ENCODE data around the gene PGM5.

The PGM5 gene

GRCh38 chr9:68472119-68472518 is 115.7 kb downstream of the PGM5 start:
- Histone ChIP-seq H3K4me1 (ENCODE audit: control insufficient read depth, insufficient read depth, low read length) (no peaks in the 10 kb centered on the region), H3K27ac (ENCODE audit: extremely low read depth, low read depth, low read length) (no peak overlapping the region), H3K9me3 (ENCODE audit: control insufficient read depth, insufficient read depth, low read depth, low read length) (no peaks in the 10 kb centered on the region), H3K36me3 (ENCODE audit: control insufficient read depth in 2 of 2, insufficient read depth in 1 of 2, low read length in 2 of 2) (no peaks in the 10 kb centered on the region), H3K4me3 (ENCODE audit: low read depth, low read length) (no peak overlapping the region)
- POLR2A ChIA-PET: no interaction called here
- TF ChIP-seq ZNF140 (tag by site-specific recombination; IDR thresholded peaks at IDR 0.05) (no peak), ZBTB20 (tag by site-specific recombination; IDR thresholded peaks at IDR 0.05) (no peak), PRDM4 (tag by site-specific recombination; IDR thresholded peaks at IDR 0.05) (no peak), SCRT2 (tag by site-specific recombination; IDR thresholded peaks at IDR 0.05) (no peak), ZNF626 (tag by site-specific recombination; IDR thresholded peaks at IDR 0.05) (no peak), KLF17 (tag by site-specific recombination; IDR thresholded peaks at IDR 0.05) (no peak), ZNF555 (tag by site-specific recombination; conservative IDR thresholded peaks at IDR 0.05) (no peak), ZNF558 (tag by site-specific recombination; IDR thresholded peaks at IDR 0.05) (no peak), ZNF394 (tag by site-specific recombination; IDR thresholded peaks at IDR 0.05; ENCODE audit: borderline replicate concordance) (no peak), ZNF155 (tag by site-specific recombination; IDR thresholded peaks at IDR 0.05) (no peak), FEZF1 (tag by site-specific recombination; IDR thresholded peaks at IDR 0.05) (no peak), ZXDB (tag by site-specific recombination; IDR thresholded peaks at IDR 0.05) (no peak), ZNF211 (tag by site-specific recombination; IDR thresholded peaks at IDR 0.05; ENCODE audit: low read depth) (no peak), ZNF514 (tag by site-specific recombination; IDR thresholded peaks at IDR 0.05) (no peak), KLF10 (tag by site-specific recombination; IDR thresholded peaks at IDR 0.05) (no peak), PRDM6 (tag by site-specific recombination; IDR thresholded peaks at IDR 0.05) (no peak), ZNF266 (tag by site-specific recombination; IDR thresholded peaks at IDR 0.05; ENCODE audit: low read depth) (no peak), ZBTB44 (tag by site-specific recombination; IDR thresholded peaks at IDR 0.05) (no peak)
- CTCF ChIA-PET: no interaction called here

- Histone ChIP-seq H3K27ac (ENCODE audit: extremely low read depth, low read depth, low read length) (no peak overlapping the region), H3K4me1 (ENCODE audit: control insufficient read depth, insufficient read depth, low read length) (no peaks in the 10 kb centered on the region), H3K36me3 (ENCODE audit: control insufficient read depth in 2 of 2, insufficient read depth in 1 of 2, low read length in 2 of 2) (no peaks in the 10 kb centered on the region), H3K9me3 (ENCODE audit: control insufficient read depth, insufficient read depth, low read depth, low read length) (no peaks in the 10 kb centered on the region), H3K4me3 (ENCODE audit: low read depth, low read length) (no peak overlapping the region)
- ChIA-PET POLR2A (interaction anchor here (0.8 kb wide), 1 partner anchor 68 kb away, joined by 3 read pairs; no protein-coding TSS in a partner anchor), CTCF (interaction anchor here (0.6 to 1.1 kb wide), 4 partner anchors 16 to 96 kb away, joined by 3 to 4 read pairs (median 3); no protein-coding TSS in a partner anchor)
- no peak for TF ChIP-seq ZNF114 (tag by site-specific recombination; IDR thresholded peaks at IDR 0.05)
- no peak for TF ChIP-seq ZNF274 (IDR thresholded peaks at IDR 0.05; ENCODE audit: low read length)
- TF ChIP-seq ZNF274 (tag by site-specific recombination; IDR thresholded peaks at IDR 0.05; ENCODE audit: borderline replicate concordance): no peak
- no peak for TF ChIP-seq TRIM28 (IDR thresholded peaks at IDR 0.05; ENCODE audit: borderline replicate concordance, low read length)
- TF ChIP-seq ZNF768 (tag by site-specific recombination; IDR thresholded peaks at IDR 0.05): no peak
- no peak for TF ChIP-seq ZNF558 (tag by site-specific recombination; IDR thresholded peaks at IDR 0.05)
- TF ChIP-seq REST (tag by site-specific recombination; IDR thresholded peaks at IDR 0.05): no peak
- no peak for TF ChIP-seq ZNF621 (tag by site-specific recombination; IDR thresholded peaks at IDR 0.05)
- no peak for TF ChIP-seq ZNF140 (tag by site-specific recombination; IDR thresholded peaks at IDR 0.05)
- no peak for TF ChIP-seq ZNF791 (tag by site-specific recombination; IDR thresholded peaks at IDR 0.05)
These were observed 117.4 kb downstream of the PGM5 start for GRCh38 chr9:68473790-68474189.
